ENCODE measurements around the gene TLR1. TPM values are rescaled to one million over a fixed set of nuclear protein-coding genes. Genes with fewer than 3 reads are reported as not detected.

Gene TLR1
- total RNA-seq, 1 experiment from 2014 or later = not detected

- Histone ChIP-seq H2AK5ac (ENCODE audit: insufficient read length, low read length) (no peak overlapping the region), H2BK20ac (ENCODE audit: low read depth, low read length, poor library complexity, severe bottlenecking) (no peak overlapping the region), H3K18ac (ENCODE audit: insufficient read length, low read depth, low read length) (no peak overlapping the region), H3K79me2 (ENCODE audit: insufficient read depth, low read length) (no peaks in the 10 kb centered on the region), H2BK120ac (ENCODE audit: low read depth, low read length, poor library complexity, severe bottlenecking) (no peak overlapping the region), H3K23ac (ENCODE audit: insufficient read length, low read depth, low read length) (no peak overlapping the region), H3K23me2 (ENCODE audit: insufficient read length, low read depth, low read length, poor library complexity, severe bottlenecking) (no peaks in the 10 kb centered on the region), H3K27me3 (ENCODE audit: insufficient read depth, low read length) (no peaks in the 10 kb centered on the region), H3K56ac (ENCODE audit: insufficient read length, low read depth, low read length) (no peak overlapping the region), H2BK12ac (ENCODE audit: insufficient read length, low read depth, low read length) (no peak overlapping the region), H2AFZ (ENCODE audit: low read length) (no peak overlapping the region), H3K79me1 (ENCODE audit: insufficient read depth, low read depth, low read length, poor library complexity, severe bottlenecking) (no peaks in the 10 kb centered on the region), H3K9me3 (ENCODE audit: control insufficient read depth, low read depth, low read length) (peaks cover 12% of the 10 kb centered on the region), H4K5ac (ENCODE audit: insufficient read length, low read depth, low read length) (no peak overlapping the region), H4K91ac (ENCODE audit: insufficient read length, low read depth, low read length) (no peak overlapping the region), H4K20me1 (ENCODE audit: control insufficient read depth, insufficient read depth, insufficient read length) (no peaks in the 10 kb centered on the region), H3K9ac (ENCODE audit: extremely low read depth, insufficient read length, low read length) (no peak overlapping the region), H2BK15ac (ENCODE audit: low read depth, low read length) (no peak overlapping the region), H3K4me2 (ENCODE audit: insufficient read depth, insufficient read length, low read length) (no peak overlapping the region), H2BK5ac (ENCODE audit: insufficient read length, low read length) (no peak overlapping the region), H3K27ac (ENCODE audit: insufficient read length, low read depth, low read length) (no peak overlapping the region), H4K8ac (replicated peaks; ENCODE audit: insufficient read length, low read depth, low read length) (no peak overlapping the region), H3K4ac (ENCODE audit: low read depth, low read length) (no peak overlapping the region), H3K4me1 (ENCODE audit: insufficient read depth, low read length) (no peaks in the 10 kb centered on the region), H3T11ph (ENCODE audit: low read length) (no peak overlapping the region), H3K14ac (ENCODE audit: insufficient read depth, low read length) (no peak overlapping the region)
- TF ChIP-seq CTCF (conservative IDR thresholded peaks at IDR 0.05) = no peak
- H3K27me3 Mint-ChIP-seq (ENCODE audit: low read depth) = peaks cover 2% of the 10 kb centered on the region
- no peak for DNase-seq
- H3K27ac Mint-ChIP-seq = no peak overlapping the region
- no peaks in the 10 kb centered on the region for H3K4me1 Mint-ChIP-seq
- H3K4me3 Mint-ChIP-seq = no peak overlapping the region
- H3K9me3 Mint-ChIP-seq = peaks cover 26 to 37% of the 10 kb centered on the region in 2 experiments
- H3K36me3 Mint-ChIP-seq (ENCODE audit: insufficient read depth in 1 of 3, low read depth in 3 of 3) = peaks cover 12 to 23% (median 13%) of the 10 kb centered on the region in 3 experiments
- WGBS (ENCODE audit: extremely low coverage, insufficient read length, low lambda C conversion rate) = no CpG with 5 or more reads among the region's 2 CpGs
Measured at GRCh38 chr4:38800366-38800765, 4.2 kb downstream of the TLR1 start.
